HG02588 (cell line): Measurements from ENCODE around the gene MAN1C1.
A peak's percentile ranks its signal among the peaks of the same experiment; 100 is the strongest.

Experiments
- ATAC-seq: cut with Tn5 transposase; IDR thresholded peaks from one replicate; pipeline ENCODE4 v1.9.1; 2021; ENCODE audit warnings: mild to moderate bottlenecking, moderate library complexity; ENCODE audit not compliant: unreplicated experiment

The MAN1C1 gene

DNA sequence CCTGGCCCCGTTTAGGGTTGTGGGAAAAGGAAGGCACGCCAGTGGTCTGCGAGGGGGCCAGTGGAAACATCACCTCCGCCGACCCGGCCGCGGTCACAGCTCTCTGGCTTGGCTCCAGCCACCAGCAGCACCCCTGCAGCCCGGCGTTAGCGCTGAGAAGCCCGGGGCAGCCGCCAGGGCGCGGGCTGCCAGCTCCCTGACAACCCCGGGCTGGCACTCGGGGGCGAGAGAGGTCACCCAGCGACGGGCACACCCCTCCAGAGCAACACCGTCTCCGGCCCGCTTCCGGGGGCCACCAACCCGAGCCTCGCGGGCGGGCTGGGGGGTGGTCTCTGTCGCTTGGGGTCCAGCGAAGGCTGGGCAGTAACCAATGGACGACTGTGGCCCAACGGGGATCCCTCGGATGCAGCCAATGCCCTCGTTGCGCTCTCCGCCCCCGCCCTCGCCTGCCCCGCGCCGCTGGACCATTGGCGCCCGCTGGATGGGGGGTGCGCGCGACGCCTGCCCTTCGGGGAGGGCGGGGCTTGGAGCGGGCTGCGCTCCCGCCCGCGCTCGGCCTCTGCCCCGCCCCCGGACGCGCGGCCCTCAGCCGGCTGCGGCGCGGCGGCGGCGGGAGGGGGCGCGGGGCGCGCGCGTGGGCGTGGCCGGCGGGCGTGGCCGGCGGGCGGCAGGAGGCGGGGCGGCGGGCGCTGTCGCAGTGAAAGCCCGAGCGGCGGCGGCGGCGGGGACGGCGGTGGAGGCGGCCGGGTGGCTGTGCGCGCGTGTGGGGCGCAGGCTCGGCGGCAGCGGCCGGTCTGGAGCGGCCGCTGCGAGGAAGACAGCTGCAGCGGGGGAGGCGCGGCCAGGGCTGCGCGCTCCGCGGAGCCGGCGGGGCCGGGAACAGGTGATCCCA, at the start of gene MAN1C1:
Gene MAN1C1, plus strand, starts transcription at position 697 of the 892 bp plus-strand sequence. CDS start 1,007 bp downstream, outside the sequence.
- peak; percentile 58 for ATAC-seq

DNA sequence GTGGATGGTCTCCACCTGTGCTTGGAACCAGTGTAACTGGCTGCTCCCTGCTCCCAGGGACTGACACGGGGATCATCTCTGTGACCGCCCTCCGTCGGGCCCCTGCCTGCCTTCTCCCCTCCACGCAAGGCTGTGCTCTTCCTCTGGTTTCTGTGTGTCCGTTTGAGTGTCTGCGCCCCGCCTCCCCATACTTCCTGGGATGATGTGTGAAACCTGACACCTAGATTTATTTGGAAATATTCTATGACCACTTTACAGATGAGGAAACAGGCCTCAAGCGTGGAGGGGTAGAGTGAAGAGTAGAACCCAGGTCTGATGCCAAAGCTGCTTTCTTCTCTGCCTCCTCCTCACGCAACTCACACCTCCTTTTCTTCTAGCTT, 48.9 kb upstream of the MAN1C1 start:
- no peak for ATAC-seq

DNA sequence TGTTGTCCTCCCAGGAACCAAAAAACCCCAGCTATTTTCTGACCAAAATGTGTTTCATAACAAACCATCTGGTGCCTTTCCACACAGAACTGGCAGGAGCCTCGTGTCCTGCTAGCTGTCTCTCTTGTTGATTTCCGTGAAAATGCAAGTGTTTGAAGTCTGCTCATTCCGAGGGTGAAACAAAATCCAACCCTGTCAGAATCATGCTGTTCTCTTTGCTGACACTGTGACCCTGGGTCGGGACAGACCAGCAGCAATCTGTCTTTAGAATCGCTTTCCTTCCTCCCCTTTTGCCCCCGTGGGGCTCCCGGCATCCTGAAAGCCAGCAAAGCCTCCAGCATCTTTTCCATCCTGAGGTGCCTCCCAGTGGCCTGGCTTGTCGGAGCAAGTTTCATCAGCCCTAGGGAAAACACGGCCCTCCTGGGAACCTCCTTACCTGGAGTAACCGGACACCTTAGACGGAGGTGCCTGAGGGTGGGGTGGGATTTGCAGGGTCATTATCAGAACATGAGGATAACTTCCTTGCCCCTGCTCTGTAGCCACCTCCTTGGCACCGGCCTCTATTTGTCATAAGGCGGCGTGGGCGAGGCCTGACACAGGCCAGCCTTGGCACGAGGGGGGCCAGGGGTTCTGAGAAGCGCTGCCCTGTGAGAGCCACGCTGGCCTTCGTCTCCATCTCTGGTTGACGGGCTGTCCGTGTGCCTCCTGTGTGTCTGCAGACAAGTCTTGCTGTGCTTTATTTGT, 48.3 kb upstream of the MAN1C1 start:
- ATAC-seq: no peak

DNA sequence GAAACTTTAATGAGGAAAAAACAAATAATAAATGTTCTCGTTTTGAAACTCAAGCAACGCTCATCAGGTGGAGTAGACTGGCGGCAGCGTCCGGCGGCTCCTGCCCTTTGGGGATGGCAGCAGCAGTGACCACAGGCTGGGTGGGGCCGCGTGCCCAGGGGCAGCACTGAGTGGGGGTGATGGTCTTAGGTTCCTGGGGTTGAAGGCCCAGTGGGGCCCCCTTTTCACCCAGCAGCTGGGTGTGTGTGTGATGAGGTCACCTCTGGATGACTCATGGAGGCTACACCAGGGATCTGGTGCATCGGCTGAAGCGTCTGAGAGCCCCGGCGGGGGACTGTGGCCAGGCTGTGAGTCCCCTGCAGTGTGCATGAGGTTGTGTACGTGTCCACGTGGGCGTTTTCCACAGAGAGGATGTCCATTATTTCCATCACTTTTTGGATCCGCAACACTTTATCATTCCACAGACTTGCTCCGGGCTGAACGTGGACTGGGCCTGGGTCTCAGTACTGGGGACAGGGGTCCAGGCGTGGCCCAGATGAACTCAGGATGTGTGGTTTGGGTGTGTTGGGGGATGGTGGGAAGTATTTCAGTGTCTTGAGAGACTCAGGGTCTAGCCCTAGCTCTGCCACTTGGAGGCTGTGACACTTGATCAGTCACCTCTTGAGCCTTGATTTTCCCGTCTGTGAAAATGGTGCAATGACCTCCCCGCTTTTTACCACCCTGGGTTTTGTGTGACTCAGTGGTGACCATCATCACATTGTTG, 47.6 kb upstream of the MAN1C1 start:
- no peak for ATAC-seq

DNA sequence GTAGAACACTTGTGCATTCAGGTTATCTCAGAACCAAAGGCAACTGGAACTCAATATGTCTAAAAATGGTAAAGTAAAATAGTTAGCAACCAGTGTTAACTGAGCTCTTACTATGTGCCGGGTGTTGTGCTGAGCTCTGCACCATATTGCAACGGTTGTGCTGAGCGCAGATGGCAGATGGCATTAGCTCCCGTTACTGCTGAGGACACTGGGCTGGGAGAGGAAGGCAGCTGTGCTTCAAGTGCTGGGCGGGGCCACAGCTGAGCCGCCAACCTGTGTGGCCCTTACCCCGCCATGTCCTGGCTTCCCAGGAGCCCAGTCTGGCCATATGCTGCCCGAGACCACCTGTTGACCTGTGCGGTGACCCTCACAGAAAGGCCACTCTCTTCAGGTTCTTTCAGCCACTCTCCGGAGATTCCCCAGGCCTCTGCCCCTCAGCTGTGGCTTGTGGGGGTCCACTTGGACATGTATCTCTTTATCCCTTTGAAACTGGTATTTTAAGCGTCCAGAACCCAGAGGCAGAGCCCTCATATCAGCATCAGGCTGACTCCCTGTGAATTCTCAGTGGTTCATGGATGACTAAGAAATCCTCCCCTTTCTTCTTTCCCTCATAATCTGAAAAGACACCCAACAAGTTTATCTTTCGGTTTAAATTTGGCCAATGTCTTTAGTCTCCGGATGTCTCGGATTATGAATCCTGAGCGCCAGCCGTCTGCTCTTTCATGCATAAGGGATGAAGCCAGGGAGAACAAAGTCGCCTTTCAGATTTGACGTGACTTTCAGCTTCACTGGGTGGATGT, 46.8 kb upstream of the MAN1C1 start:
- no peak for ATAC-seq

DNA sequence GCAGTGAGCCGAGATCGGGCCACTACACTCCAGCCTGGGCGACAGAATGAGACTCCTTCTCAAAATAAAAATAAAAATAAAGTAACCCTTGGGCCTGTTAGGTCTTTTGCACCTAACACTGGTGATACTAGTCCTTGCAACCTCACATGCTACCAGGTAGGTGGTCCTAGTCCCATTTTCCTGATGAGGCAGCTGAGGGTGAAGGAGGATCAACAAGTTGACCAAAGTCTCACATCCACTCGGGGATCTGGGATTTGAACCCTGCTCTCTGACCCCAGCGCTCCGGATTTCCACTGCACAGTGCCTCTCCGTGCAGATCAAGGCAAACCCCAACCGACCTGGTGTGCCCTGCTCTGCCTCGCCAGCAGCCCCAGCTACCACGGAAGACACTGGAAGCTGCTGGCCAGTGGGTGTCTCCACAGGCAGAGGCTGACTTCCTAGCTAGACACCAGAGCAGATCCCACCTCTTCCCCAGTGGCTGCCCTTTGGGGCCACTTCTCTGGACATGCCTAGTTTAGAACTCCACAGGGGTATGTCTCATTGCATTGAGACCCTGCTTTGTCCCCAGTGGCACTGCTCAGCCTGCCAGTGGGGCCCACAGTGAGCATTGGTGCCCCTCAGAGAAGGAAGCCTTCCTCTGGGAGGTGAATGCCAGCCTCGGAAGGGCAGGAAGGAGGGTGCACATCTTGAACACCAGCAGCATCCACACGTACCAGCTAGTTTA, 45.6 kb upstream of the MAN1C1 start:
- no peak for ATAC-seq

DNA sequence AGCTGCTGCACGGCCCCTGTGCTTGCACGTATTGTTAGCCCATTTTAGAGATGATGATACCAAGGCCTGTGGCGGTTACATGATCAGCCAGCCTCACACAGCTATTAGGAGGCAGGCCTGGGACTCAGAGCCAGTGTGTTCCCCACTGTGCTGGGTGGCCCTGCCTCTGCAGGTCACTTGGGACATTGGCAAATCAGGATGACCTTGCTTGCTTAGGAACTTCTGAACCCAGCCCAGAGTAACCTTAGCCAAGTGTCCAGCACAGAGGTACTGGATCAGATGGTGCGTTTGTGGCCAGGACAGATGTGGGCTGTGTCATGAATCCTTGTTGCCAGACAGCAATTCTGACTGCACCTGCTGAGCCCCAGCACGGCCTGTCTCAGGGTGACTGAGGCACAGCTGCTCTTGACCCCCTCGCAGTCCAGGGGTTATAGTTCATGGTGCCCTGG, 45.0 kb upstream of the MAN1C1 start:
- ATAC-seq: no peak

DNA sequence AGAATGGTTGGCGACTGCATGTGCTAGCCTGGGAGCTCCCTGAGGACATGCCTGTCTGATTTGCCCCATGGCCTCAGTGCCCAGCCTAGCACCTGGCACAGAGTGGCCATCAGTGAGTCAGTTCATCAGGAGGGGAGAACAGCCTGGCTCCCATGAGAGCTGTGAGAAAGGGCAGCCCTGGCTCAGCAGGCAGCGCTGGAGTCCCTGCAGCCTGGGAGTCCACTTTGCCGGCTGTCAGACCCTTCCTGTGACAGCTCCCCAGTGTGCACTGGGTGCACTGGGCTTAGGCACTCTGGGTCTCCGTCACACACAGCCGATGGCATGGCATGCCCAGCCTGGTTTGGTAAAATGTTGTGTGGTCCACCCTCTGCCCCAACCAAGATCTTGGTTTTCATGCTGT, 44.5 kb upstream of the MAN1C1 start:
- no peak for ATAC-seq

DNA sequence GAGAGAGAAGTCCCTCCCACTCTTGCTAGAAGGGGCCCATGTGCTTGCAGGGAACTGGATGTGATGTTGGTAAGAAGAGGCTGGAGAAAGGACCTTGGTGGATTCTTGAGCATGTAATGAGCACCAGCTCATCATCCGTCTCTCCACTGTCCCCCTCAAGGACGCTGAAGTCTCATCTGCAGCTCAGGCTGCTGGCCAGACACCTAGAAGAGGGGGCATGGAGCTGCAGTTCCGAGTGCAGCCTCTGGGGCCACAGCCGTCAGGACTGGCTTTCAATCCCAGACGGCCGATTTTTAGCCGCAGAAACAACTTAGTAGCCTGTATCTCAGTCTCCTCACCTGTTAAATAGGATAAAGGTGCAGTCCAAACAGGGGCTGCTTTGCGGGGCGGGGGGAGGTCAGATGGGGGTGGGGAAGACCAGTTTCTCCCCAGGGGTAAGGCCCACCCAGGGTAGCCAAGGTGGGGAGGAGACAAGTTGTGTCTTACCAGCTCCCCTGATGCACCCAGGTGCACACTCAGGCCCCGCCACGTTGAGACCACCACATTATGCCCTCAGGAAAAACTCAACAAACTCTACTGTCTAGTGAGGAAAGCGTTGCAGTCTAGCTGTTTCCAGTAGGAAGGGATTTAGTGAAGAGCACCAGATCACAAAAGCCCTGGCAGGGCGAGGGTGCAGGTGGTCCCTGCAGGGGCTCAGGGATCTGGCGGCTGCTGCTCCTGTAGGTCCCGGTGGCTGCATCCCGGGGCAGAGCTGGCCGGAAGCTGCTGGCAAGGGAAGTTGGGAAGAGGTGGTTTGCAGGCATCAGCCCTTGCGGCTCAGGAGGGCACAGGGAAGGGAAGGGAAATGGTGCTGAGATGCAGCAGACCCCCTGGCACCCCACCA, 43.6 kb upstream of the MAN1C1 start:
- ATAC-seq: no peak

DNA sequence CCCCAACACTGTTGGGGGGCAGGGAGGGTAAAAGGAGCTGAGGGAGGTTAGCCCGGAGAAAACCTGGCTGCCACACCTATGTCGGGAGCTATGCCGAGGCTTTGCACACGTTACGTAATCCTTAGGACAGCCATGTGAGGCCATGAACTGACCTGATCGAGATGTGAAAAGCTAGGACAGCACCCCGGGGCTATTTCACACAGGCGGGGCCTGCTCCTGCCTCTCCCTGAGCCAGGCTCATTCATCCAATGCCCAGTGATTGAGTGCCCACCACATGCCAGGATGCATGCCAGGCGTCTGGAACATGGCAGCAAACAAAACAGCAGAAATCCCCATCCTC, 43.0 kb upstream of the MAN1C1 start:
- ATAC-seq: no peak

DNA sequence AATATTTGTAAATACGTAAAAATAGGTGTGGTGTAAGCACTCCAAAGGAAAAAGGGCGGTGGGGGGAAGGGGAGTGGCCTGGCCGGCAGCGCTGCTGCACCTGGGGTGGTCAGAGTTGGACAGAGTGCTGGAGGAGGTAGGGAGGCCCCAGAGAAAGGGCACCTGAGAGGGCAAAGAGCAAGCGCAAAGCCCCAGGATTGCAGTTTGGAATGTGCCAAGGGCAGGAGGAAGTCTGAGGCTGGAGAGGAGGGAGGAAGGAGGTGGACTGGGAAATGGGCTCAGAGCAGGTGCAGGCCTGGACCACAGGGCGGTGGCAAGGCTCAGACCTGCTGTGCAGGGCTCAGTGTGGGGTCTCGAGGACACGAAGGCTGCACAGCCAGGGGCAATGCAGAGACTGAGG, 42.6 kb upstream of the MAN1C1 start:
- ATAC-seq: no peak

DNA sequence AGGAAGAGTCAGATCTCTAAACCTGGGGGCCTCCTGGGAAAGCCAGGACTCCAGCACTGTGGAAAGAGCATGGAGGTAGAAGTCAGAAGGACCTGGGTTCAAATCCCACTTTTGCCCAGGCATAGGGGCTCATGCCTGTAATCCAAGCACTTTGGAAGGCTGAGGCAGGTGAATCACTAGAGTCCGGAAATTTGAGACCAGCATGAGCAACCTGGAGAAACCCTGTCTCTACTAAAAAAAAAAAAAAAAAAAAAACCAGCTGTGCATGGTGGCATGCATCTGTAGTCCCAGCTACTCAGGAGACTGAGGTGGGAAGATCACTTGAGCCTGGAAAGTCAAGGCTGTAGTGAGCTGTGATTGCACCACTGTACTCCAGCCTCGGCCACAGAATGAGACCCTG, 41.4 kb upstream of the MAN1C1 start:
- no peak for ATAC-seq

DNA sequence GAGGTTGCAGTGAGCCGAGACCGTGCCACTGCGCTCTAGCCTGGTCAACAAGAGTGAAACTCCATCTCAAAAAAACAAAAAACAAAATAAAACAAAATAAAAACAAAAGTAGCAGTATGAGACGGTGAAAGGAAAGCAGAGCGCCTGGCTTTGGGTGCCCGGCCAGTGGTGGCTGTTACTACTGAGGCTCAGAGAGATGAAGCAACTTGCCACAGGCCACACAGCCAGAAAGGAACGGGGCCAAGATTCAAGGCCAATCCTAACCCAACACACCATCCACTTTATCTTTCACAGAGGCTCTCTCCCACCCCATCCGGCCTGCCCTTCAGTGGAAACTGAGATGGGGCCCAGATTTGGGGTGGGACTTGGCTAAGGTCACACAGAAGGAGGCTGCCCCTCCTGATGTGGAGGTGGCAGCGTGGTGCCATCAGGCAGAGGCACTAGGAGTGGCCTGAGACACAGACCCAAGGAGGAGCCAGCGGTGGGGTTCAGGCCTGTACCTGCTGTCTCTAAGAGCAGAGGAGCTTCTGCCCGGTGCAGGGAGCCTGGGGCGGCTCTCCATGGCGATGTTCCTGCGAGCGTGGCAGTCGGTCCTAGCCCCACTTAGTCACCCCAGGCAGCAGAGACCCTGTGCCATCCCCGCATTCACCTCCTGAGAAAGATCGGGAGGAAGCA, 40.0 kb upstream of the MAN1C1 start:
- no peak for ATAC-seq

DNA sequence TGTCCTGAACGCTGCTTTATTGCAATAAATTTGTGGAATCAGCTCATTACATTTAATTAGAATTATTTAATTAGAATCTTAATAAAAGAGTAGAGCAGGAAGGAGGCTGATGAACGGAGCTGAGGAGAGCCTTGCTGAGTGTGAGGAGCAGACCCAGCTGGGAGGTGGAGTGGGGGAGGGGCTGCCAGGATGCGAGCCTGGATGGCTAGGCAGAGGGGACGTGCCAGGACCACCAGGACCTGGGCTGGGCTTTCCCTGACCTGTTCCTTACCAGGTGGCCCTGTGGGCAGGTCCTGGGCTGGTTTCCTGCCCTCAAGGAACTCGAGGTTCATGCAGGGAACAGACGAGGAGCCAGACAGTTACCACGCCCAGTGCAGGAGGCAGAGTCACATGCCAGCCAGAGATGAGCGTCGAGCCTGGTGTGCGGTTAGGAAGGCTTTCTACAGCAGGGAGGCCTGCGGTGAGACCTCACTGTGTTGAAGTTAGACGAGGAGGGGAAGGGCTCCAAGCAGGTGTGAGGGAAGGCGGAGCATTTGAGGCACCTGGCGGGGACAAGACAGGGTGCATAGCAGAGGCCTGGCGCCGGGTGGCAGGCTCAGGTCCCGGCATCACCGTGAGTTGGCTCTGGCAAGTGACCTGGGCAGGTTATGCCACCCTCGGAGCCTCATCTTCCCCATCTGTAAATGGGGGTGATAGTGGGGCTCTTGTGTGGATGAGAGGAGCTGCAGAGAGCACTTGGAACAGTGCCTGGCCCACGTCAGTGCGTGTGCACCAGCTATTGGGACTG, 39.3 kb upstream of the MAN1C1 start:
- no peak for ATAC-seq

DNA sequence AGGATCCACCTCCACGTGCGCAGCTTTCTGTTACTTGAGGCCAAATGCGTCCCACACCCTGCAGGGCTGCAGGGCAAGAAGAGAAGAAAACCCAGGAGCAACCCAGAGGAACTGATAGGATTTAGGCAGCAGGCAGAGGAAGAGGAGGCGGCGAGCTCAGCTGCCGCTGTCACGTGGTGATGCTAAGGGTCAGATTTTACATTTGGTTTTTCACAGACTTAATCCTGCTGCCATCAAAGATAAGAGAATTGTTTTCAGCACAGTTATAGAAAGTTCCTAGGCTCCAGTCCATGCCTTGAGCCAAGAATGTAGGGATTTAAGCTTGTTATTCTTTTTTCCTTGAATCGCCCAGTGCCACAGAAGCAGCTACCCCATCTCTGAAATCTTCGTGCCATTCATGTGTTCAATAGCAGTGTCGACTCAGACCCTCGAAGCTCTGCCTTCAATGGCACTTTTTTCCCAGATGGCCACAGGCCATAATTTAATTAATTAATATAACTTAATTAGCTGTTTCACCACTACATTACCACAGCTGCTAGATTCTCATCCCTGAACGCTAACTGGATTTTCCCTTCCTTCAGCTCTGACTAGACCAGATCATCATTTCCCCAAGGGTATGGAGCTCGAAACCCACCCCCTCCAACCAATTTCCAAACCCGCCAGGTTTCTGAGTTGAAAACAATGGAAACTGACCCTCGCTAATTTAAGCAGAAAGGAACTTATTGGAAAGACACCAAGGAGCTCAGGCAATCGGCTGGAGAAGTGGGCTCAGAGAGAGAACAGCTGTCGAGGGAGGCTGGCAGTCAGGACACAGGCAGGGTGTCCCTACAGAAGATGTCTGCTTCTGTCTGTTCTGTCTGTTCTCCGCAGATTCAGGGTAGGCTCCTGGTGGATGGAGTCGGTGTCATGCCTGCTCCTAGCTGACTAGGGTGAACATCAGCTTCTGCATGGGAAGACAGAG, 37.0 kb upstream of the MAN1C1 start:
- no peak for ATAC-seq

DNA sequence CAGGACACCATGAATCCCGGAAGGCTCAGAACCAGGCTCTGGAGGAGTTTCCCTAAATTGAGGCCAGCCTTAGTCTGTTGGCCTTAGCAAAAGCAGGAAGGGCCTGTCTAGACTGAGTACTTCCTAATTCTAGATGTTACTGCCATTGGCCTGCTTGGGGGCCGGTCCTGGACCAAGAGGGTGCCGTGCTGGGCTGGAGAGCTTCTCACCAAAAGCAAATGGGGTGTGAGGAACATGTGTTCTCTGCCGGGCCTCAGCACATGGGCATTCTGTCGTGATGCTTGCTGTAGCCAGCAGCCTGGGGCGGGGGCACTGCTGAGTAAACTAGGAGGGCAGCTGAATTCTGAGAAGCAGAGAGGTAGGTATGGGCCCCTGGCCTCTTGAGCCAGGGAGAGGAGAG, 35.7 kb upstream of the MAN1C1 start:
- no peak for ATAC-seq

DNA sequence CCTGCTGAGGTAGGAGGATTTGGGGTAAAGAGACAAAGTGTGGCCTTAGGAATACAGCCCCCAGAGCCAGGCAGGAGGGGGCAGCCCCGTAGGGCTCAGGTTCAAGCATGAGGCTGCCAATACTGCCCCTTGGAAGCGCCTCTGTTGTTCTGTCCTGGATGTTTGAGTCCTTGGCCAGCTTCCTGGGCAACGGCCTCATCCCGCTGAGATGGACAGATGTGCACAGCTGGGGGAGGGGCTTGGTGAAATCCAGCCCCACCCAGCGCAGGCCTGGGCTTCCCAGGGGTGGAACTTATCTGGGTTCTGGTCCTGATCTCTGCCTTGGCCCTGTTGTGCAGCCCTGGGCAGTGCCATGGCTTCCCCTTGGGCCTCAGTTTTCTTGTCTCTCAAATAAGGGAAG, 34.8 kb upstream of the MAN1C1 start:
- no peak for ATAC-seq
